LNCaP clone FGC (cell line): Measurements from ENCODE around the gene VIPR1.
A peak's percentile ranks its signal among the peaks of the same experiment; 100 is the strongest.
"Not testable (repeated sequence)": the region's sequence is repeated elsewhere in the genome, so short reads cannot be mapped to it uniquely, and the experiment has no call there.

Source experiments
- DNase-seq: peaks from one replicate; pipeline ENCODE4 v3.0.0-alpha.2; 2011; ENCODE audit warnings: low read depth
- H3K4me3 ChIP-seq: 2 replicates; pipeline ENCODE4 v1.5.1; 2011; ENCODE audit warnings: mild to moderate bottlenecking, low read depth, low read length, control low read depth
- TF ChIP-seq, protein P1 (sequence below): IDR thresholded peaks from 2 replicates; pipeline ENCODE4 v1.5.1; 2012; ENCODE audit warnings: mild to moderate bottlenecking; ENCODE audit not compliant: control insufficient read depth, insufficient read depth; ENCODE audit errors: extremely low read depth

VIPR1 gene

GRCh38 chr3:42546691-42547213, 44.3 kb downstream of the VIPR1 start:
- H3K4me3 ChIP-seq, result no peak overlapping the region
- DNase-seq, result no peak
- TF ChIP-seq, protein P1, sequence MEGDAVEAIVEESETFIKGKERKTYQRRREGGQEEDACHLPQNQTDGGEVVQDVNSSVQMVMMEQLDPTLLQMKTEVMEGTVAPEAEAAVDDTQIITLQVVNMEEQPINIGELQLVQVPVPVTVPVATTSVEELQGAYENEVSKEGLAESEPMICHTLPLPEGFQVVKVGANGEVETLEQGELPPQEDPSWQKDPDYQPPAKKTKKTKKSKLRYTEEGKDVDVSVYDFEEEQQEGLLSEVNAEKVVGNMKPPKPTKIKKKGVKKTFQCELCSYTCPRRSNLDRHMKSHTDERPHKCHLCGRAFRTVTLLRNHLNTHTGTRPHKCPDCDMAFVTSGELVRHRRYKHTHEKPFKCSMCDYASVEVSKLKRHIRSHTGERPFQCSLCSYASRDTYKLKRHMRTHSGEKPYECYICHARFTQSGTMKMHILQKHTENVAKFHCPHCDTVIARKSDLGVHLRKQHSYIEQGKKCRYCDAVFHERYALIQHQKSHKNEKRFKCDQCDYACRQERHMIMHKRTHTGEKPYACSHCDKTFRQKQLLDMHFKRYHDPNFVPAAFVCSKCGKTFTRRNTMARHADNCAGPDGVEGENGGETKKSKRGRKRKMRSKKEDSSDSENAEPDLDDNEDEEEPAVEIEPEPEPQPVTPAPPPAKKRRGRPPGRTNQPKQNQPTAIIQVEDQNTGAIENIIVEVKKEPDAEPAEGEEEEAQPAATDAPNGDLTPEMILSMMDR, result no peak

DNA sequence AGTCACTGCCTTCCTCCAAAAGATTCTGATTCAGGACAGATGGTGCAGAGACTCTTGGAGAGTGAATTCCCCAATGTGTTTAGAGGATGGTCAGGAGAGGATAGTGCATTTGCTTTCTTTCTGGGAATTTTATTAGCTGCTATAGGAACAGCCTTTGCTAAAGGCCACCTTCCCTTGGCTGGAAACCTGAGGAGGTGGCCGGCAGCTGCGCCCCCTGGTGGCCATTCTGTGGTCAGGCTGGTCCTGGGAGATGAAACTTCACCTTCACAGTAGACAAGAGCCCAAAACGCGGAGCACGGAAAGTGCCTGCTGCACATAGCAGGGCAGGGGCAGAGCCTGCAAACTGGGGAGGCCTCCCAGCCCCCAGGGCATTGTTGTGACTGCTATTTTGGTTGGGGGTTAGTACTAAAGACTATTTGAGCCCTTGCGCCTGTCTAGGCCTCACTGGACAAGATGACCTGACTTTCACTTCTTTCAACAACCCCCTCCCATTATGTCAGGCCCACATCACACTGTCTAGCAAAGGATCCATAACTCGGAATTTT, 45.0 kb downstream of the VIPR1 start:
- DNase-seq, result no peak
- H3K4me3 ChIP-seq, result no peak overlapping the region
- TF ChIP-seq, protein P1, result peak; percentile 98

- TF ChIP-seq, protein P1, result no peak
- DNase-seq, result no peak
- no peak overlapping the region for H3K4me3 ChIP-seq
Observed at GRCh38 chr3:42549131-42549530, 46.7 kb downstream of the VIPR1 start.

GRCh38 chr3:42550250-42550649, 47.8 kb downstream of the VIPR1 start:
- no peak for DNase-seq
- TF ChIP-seq, protein P1, result no peak
- no peak overlapping the region for H3K4me3 ChIP-seq

DNA sequence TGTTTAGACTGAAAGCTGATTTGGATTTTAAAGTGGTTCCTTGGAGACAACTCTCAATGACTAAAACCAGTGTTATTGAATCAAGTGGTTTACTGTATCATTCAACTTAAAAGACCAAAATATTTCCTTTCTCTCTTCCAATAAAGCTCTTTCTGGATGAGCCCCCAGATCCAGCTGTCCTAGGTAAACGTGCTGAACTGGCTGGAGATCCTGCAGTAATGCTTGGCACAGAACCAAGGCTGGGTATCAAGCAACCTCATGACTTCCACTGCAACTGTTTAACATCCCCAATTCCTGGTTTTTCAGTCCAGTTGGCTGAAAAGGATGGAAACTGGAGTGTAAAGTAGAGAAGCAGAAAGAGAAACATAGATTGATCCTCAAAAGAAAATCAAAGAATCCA, 50.4 kb downstream of the VIPR1 start:
- DNase-seq, result no peak

GRCh38 chr3:42556089-42556632, 53.7 kb downstream of the VIPR1 start:
- TF ChIP-seq, protein P1, result no peak
- no peak overlapping the region for H3K4me3 ChIP-seq
- DNase-seq, result no peak

More for the DNA sequence above, 50.4 kb downstream of the VIPR1 start:
- no peak overlapping the region for H3K4me3 ChIP-seq
- TF ChIP-seq, protein P1, result no peak

DNA sequence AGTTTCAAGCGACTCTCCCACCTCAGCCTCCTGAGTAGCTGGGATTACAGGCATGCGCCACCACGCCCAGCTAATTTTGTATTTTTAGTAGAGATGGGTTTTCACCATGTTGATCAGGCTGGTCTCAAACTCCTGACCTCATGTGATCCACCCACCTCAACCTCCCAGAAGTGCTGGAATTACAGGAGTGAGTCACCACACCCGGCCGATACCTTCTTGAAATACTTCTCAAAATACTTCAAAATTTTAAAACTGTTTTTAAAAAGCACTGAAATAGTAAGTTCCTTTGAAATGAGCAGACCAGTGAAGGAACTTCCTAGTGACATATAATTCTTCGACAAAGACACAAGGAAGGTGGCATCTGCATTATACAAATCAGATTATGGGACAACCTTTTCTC, 54.4 kb downstream of the VIPR1 start:
- not testable (repeated sequence) for H3K4me3 ChIP-seq, DNase-seq
